Measurements from ENCODE around the gene CCDC157.
"Not testable (repeated sequence)": the region's sequence is repeated elsewhere in the genome, so short reads cannot be mapped to it uniquely, and the experiment has no call there.

The CCDC157 gene

GRCh38 chr22:30392661-30393321 lies 36.0 kb downstream of the CCDC157 start:
- DNase-seq (ENCODE audit: low read depth): no peak

DNA sequence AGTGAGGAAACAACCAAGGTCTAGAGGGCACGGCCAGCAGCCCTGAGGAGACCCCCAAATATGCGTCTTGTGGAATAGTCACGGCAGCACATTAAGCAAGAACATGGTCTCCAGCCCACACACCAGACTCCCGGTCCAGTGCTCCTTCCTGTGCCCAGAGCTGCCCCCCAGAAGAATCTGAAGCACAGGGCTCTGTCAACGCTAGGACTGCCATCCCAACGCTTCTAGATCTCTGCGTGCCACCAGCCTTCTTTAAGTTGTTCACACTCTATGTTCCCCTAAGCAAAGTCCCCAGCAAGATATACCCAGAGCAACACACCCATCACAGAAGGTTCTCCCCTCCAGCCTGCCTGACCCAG lies 36.5 kb downstream of the CCDC157 start:
- DNase-seq (ENCODE audit: low read depth): no peak

DNA sequence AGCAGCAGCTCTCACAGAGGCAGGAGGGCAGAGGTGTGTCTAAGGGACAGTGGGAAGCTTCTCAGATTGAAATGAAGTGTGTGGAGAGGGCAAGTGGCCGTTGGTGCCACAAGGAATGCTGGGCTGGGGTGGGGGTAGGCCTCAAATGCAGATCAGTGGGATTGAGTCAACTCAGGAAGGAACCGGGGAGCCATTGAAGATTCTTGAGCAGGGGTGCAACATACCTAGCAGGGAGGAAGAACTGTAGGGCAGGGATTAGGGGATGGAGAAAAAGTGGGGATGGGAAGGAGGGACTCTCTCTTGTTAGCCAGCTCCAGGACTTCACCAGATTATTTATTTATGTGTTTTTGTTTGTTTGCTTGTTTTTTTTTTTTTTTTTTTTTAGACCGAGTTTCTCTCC lies 37.1 kb downstream of the CCDC157 start:
- no peak for DNase-seq (ENCODE audit: low read depth)

DNA sequence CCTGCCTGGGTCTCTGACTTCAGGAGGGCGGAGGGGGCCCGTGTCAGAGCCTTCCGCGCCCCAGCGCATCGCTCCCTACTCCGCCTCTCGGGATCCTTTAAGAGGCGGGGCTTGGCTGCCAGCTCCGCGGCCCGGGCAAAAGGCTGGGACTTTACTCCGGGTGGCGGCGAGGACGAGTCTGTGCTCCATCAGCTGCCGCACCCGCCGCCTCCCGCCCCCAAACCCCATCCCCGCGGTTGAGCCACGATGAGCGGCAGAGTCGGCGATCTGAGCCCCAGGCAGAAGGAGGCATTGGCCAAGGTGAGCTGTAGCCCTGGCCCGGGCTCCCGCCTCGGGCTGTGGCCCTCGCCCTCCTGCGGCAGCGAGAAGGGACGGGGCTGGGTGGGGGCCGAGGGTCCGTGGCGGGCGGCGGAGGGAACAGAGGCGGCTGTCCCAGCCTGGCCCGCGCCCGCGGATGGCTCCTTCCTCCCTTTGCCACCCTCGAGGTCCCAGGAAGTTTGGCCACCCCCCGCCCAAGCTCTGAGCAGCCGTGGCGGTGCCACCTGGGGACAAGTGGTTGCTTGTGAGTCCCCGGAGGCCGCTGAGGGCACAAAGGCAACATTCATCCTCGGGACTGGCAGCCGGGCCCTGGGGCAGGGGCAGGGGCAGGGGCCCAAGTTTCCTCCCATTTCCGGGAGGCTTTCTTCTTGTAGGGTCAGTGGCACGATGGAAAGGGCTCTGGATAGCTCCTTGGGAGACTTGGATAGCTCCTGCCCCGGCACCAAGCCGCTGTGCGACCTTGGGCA lies 40.3 kb downstream of the CCDC157 start, which contains the start of gene SEC14L2:
Gene SEC14L2, plus strand, starts transcription at position 148 of the 785 bp plus-strand sequence. Its CDS starts 99 bp downstream, at position 247.
- peak; percentile 46 for DNase-seq (ENCODE audit: low read depth)

DNA sequence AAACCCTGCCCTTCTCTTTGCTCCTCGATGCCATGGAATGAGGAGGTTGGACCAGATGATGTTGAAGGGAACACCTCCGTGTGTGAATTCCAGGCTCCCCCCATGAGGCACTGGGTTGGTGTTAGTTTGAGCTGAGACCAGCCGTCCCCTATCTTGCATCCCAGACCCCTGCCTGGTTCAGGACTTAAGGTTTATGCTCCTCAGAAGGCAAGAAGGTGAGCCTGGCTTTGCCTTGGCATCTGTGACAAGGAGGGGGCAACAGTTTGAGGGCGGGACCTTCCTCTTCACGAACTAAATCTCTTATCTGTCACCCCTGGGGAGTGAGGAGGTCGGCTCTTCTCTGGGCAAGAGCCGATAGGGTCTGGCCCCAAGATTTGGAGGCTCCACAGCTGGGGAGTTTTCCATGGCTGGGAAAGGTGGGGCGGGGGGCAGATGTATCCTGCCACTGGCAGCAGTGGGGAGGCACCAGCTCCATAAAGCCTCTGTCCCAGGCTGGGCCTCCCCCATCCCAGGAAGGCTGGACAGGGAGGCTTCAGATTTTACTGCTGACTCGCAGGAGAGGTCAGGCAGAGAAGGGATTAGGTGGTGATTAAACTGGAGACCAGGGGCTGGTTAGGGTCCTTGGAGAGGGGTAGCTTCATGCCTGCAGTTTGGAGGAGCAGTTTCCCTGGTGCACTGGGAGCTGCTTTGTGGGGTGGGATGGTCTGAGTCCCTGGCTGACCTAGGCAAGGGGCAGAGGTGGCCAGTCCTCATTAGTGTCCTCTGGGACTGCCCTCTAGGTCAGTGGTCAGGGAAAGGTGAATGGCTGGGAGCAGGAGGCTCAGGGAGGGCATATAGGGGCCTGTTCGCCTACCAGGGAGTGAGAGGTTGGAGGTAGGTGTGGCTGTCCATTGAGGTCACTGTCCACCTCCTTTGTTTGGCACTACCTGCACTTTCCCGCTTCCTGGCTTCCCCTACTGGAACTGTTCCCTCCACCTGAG lies 41.1 kb downstream of the CCDC157 start:
- no peak for DNase-seq (ENCODE audit: low read depth)

GRCh38 chr22:30398685-30399680 lies 42.2 kb downstream of the CCDC157 start:
- no peak for DNase-seq (ENCODE audit: low read depth)

DNA sequence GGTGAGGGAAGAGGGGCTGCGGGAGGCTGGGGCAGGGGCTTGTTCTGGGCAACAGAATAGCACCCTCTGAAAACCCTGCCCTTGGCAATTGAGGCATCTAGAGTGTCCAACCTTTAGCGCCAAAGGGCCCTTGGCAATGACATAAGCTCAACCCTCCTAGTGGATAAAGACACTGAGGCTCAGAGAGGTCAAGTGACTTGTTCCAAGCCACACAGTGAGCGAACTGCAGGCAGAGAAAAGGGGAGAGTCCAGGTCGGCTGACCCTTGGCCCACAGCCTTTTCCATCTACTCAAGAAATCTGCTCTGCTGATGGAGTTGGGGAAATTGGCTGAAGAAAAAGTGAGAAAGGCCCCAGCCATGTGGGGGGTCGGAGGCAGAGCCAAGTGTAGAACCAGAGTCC lies 42.9 kb downstream of the CCDC157 start:
- DNase-seq (ENCODE audit: low read depth): no peak

DNA sequence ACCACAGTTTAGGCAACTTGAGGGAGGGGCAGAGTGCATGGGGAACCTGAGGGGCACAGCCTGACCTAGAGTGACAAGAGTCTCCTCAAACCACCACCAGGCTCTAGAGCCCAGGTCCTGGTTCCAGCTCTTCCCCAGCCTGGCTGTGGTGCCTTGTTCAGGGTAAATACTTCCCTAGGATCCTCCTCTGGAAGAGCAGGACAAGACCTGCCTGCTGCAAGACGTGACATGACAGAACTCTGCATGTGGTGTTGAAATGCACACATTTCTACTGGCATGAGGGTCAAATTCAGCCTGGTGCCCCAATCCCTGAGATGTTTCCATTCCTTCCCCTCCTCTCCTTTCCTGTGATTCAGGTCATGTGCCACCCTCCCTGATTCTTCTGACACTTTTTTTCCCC lies 43.4 kb downstream of the CCDC157 start:
- DNase-seq (ENCODE audit: low read depth): no peak

- DNase-seq (ENCODE audit: low read depth): not testable (repeated sequence)
Observed at GRCh38 chr22:30401024-30401423, 44.2 kb downstream of the CCDC157 start.

DNA sequence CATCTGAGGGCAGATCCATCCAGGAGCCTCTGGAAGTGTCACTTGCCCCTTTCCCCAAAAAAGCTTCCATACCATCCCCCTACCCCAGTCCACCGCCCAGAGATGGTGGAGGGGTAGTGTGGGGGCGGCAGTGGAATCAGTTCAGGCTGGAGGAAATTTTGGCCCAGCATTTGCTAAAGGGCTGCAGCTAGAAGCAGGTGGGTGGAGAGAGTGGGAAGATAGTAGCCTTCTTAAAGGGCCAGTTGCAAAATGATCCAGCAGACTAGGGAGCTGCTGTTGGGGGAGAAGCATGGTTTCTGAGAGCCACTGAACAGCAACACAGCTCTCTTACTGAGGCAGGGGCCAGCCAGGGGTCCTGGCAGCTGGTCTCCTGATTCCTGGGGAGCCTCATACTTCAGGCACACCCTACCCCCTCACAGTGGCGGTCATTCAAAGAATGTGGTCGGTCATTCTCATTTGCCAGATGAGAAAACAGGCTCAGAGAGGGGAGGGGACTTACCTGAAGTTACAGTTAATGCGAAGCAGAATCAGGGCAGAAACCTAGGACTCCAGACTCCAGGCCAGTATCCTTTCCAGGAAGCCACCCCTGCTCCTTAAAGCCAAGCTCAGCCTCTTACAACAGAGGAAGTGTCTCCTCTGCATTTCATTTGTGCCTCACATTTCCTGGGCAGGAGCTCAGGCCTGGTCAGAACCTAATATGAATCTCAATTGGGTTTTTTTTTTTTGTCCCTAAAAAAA lies 45.4 kb downstream of the CCDC157 start:
- no peak for DNase-seq (ENCODE audit: low read depth)

DNA sequence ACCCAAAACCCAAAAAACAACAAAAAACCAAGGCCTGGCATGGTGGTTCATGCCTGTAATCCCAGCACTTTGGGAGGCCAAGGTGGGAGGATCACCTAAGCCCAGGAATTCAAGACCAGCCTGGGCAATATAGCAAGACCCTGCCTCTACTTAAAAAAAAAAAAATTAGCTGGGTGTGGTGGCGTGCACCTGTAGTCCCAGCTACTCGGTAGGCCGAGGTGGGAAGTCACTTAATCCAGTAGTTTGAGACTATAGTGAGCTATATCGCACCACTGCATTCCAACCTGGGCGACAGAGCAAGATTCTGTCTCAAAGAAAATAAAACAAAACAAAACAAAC lies 45.9 kb downstream of the CCDC157 start:
- DNase-seq (ENCODE audit: low read depth): not testable (repeated sequence)

DNA sequence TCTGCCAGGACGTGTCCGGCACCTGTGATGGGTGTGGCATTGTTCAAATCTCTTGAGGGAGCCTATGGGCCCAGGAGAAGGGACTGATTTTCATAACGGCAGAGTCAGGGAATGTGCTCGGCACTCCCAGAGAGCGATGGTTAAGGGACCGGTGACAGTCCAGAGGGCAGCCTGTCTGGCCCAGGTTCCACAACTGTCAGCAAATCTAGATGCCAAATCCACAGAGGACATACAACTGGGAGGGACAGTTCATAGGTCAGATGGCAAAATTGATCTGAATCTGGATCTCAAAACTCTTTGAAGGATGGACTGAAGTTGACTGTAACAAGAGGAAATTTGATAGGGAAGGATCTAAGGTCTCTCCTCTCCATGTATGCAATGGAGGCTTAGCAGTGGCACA lies 47.5 kb downstream of the CCDC157 start:
- DNase-seq (ENCODE audit: low read depth): no peak

DNA sequence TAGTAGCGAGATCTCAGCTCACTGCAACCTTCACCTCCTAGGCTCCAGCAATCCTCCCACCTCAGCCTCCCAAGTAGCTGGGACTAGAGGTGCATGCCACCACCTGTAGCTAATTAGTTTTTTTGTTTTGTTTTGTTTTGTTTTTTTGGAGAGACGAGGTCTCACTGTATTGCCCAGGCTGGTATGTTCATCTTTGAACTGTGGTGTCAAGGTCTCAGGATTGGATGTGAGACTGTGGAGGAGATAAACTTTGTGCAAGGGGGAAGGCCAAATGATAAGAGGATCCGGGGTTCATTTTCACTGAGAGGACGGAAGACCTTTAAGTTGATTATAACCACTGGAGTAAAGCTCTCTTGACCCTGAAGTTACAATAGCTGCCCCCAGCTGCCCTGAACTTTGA lies 48.9 kb downstream of the CCDC157 start:
- no peak for DNase-seq (ENCODE audit: low read depth)

DNA sequence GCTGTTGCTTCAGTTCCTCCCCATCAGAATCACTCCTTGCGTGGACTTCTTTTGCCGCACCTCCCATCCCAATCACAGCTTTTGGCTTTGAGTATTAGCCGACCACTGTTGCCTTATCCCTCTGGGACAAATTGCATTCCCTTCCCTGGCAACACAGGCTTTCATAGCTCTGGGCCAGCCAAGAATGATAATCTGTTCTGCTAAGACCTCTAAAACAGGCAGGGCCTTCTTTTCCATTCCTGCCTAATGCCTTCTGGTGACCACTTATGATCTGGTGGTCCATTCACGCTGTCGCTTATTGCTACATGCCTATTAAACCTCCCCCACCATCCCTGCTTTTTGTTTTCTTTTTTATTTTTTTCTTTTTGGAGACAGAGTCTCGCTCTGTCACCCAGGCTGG lies 49.6 kb downstream of the CCDC157 start:
- no peak for DNase-seq (ENCODE audit: low read depth)

GRCh38 chr22:30408388-30409102 lies 51.7 kb downstream of the CCDC157 start:
- DNase-seq (ENCODE audit: low read depth): no peak

DNA sequence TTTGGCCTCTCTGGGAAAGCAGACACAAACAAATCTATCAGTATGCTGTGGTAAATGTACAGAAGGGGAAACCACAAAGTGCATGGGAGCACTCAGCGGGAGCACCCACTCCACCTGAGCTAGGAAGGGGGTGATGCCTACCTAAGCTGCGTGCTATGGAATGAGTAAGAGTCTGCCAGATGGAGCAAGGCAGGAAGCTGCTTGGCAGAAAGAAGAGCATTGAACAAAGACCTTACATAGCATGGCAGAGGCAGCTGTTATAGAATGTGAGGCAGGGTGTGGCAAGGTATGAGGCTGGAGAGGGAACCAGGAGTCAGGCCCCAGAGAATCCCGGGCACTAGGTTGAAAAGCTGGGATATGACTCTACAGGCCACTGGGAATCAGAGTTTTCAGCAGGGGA lies 55.0 kb downstream of the CCDC157 start:
- DNase-seq (ENCODE audit: low read depth): no peak

DNA sequence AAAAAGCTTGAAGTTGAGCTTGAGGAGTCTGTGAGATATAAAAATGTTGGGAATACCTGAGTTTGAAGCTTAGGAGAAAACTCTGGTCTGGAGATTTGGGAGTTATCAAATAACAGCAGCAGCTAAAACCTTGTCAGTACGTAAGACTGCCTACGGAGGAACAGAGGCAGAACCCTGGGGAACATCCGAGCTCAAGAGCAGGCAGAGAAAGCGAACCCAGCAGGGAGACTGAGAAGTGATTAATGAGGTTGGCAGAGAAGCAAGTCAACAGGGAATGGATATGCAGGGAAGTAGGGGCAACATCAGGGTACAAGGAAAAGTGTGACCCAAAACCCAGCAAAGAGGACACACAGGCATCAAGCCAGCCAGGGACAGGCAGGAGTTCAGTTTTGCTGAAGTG lies 56.2 kb downstream of the CCDC157 start:
- DNase-seq (ENCODE audit: low read depth): no peak

GRCh38 chr22:30413745-30414524 lies 57.1 kb downstream of the CCDC157 start:
- no peak for DNase-seq (ENCODE audit: low read depth)

GRCh38 chr22:30414525-30415047 lies 57.8 kb downstream of the CCDC157 start:
- DNase-seq (ENCODE audit: low read depth): no peak

Measured in T follicular helper cell (primary cell).